Mucosa of descending colon (tissue), 3 donors: ENCODE measurements around the gene CBLIF. TPM values are rescaled to one million over a fixed set of nuclear protein-coding genes. Genes with fewer than 3 reads are reported as not detected.
"Not testable (repeated sequence)": the region's sequence is repeated elsewhere in the genome, so short reads cannot be mapped to it uniquely, and the experiment has no call there.

ENCODE experiments used
- ATAC-seq: fragments of 200-7000 bp; cut with Tn5 transposase; one replicate; pipeline ENCODE4 v1.9.1; 2020; ENCODE audit warnings: mild to moderate bottlenecking, moderate library complexity
- DNase-seq, 3 donors: peaks; one replicate each; pipeline ENCODE4 v3.0.0-alpha.2; 2020
- H3K36me3 ChIP-seq: fragments of 200-600 bp; one replicate; pipeline ENCODE4 v1.8.0; 2021; ENCODE audit warnings: low read depth, mild to moderate bottlenecking
- H3K4me1 ChIP-seq: fragments of 200-600 bp; one replicate; pipeline ENCODE4 v1.8.0; 2021; ENCODE audit warnings: low read depth, mild to moderate bottlenecking
- H3K4me3 ChIP-seq: fragments of 200-600 bp; one replicate; pipeline ENCODE4 v1.8.0; 2021; ENCODE audit warnings: mild to moderate bottlenecking
- H3K9me3 ChIP-seq: fragments of 200-600 bp; one replicate; pipeline ENCODE4 v1.8.0; 2021; ENCODE audit warnings: mild to moderate bottlenecking
- CTCF ChIP-seq: fragments of 200-600 bp; IDR thresholded peaks from one replicate; pipeline ENCODE4 v1.8.0; 2022; ENCODE audit warnings: antibody characterized with exemption, mild to moderate bottlenecking
- intact Hi-C, 2 donors: fragments of 100-400 bp; cut with DNase I in 1 of 2; cut with micrococcal nuclease in 1 of 2; formaldehyde crosslinking; loops; one replicate each; pipeline versions ENCODE4 v1.11.0 to v1.11.1; 2022; cut with DNase I, micrococcal nuclease
- long read RNA-seq, 2 donors: library from polyadenylated mRNA; unstranded; transcript quantifications; one replicate each; pipeline ENCODE4 v2.0.0, GENCODE V29; 2019 to 2021
- total RNA-seq, 3 donors: library from RNA; stranded (reverse); fragmentation: NEBNext Ultra II Directional in 2 of 3; extraction: Animal tissue kit (Norgen Biotek cat#: 25700) in 2 of 3; gene quantifications; one replicate each; pipeline versions ENCODE4 v1.2.1 to v1.2.4, GENCODE V29; 2021 to 2023
- donor health status: DM: no; HTN: no; CAD: no; lungs with moderate emphysema.
- donor health status: DM: no; HTN: no; CAD: no.
- donor health status: DM: no; HTN: yes; CAD: no.

Gene CBLIF
- under 1 TPM in 2 of 3 donors, not detected in 1; 0.49 to 0.63 TPM for total RNA-seq
- long read RNA-seq, donor 1 = 0 reads
- long read RNA-seq, donor 2 = 0 reads

- intact Hi-C loops = no loop called here
- ATAC-seq (no peak), DNase-seq (no peak)
- no peaks in the 10 kb centered on the region for H3K9me3 ChIP-seq
- H3K4me1 ChIP-seq = no peaks in the 10 kb centered on the region
- no peaks in the 10 kb centered on the region for H3K36me3 ChIP-seq
- no peak for TF ChIP-seq CTCF
- H3K4me3 ChIP-seq = no peak within 1 kb of the TSS
These were observed at the start of gene CBLIF for GRCh38 chr11:59845399-59845798. Gene CBLIF (minus strand): TSS chr11:59845499. CDS start chr11:59845453, 46 bp downstream.

GRCh38 chr11:59894616-59895015 is 49.3 kb upstream of the CBLIF start:
- DNase-seq (no peak), ATAC-seq (no peak)
- H3K9me3 ChIP-seq = peaks cover 7% of the 10 kb centered on the region
- no peaks in the 10 kb centered on the region for H3K4me1 ChIP-seq
- intact Hi-C loops = no loop called here
- no peaks in the 10 kb centered on the region for H3K36me3 ChIP-seq
- TF ChIP-seq CTCF = no peak
- no peak overlapping the region for H3K4me3 ChIP-seq

GRCh38 chr11:59891781-59892181 is 46.5 kb upstream of the CBLIF start:
- no peaks in the 10 kb centered on the region for H3K4me1 ChIP-seq
- DNase-seq (no peak), ATAC-seq (no peak)
- no peaks in the 10 kb centered on the region for H3K36me3 ChIP-seq
- H3K9me3 ChIP-seq = peaks cover 25% of the 10 kb centered on the region
- intact Hi-C loops = no loop called here
- TF ChIP-seq CTCF = no peak
- H3K4me3 ChIP-seq = no peak overlapping the region

- intact Hi-C loops, H3K36me3 ChIP-seq, ATAC-seq: not testable (repeated sequence)
These were observed 41.9 kb upstream of the CBLIF start for GRCh38 chr11:59887156-59887555.

GRCh38 chr11:59883597-59883996 is 38.3 kb upstream of the CBLIF start:
- TF ChIP-seq CTCF = no peak
- intact Hi-C loops = no loop called here
- no peak for DNase-seq
- H3K36me3 ChIP-seq = no peaks in the 10 kb centered on the region
- peaks cover 8% of the 10 kb centered on the region for H3K4me1 ChIP-seq
- H3K4me3 ChIP-seq = no peak overlapping the region
- H3K9me3 ChIP-seq = peaks cover 10% of the 10 kb centered on the region
- ATAC-seq = no peak

More at GRCh38 chr11:59887156-59887555, 41.9 kb upstream of the CBLIF start:
- DNase-seq, H3K4me1 ChIP-seq, H3K4me3 ChIP-seq: not testable (repeated sequence)
- H3K9me3 ChIP-seq = peaks cover 25% of the 10 kb centered on the region

- Histone ChIP-seq H3K9me3 (no peaks in the 10 kb centered on the region), H3K4me3 (no peak overlapping the region), H3K36me3 (no peaks in the 10 kb centered on the region), H3K4me1 (peaks cover 8% of the 10 kb centered on the region)
- intact Hi-C loops = no loop called here
- ATAC-seq (no peak), DNase-seq (no peak)
- no peak for TF ChIP-seq CTCF
These were observed 34.3 kb upstream of the CBLIF start for GRCh38 chr11:59879567-59879966.
